ENCODE results near the gene CPXM2. TPM values are rescaled to one million over a fixed set of nuclear protein-coding genes. Genes with fewer than 3 reads are reported as not detected.

CPXM2 gene
- total RNA-seq, 1 experiment from 2014 or later, result 0.12 TPM

- no peak overlapping the region for H2AFZ ChIP-seq (ENCODE audit: low read depth, low read length, poor library complexity, severe bottlenecking)
- TF ChIP-seq RAD21 (IDR thresholded peaks at IDR 0.05; ENCODE audit: low read depth) (no peak), EZH2phosphoT487 (IDR thresholded peaks at IDR 0.05; ENCODE audit: borderline replicate concordance) (no peak), JUND (IDR thresholded peaks at IDR 0.05) (no peak), EGR1 (IDR thresholded peaks at IDR 0.05; ENCODE audit: low read depth) (no peak), ZNF274 (IDR thresholded peaks at IDR 0.05; ENCODE audit: low read depth, low read length) (no peak), POLR2AphosphoS5 (IDR thresholded peaks at IDR 0.05; ENCODE audit: low read depth, low read length) (no peak), ELF1 (IDR thresholded peaks at IDR 0.05; ENCODE audit: borderline replicate concordance, low read depth) (no peak), YY1 (IDR thresholded peaks at IDR 0.05; ENCODE audit: extremely low read depth, insufficient replicate concordance, low read depth, low read length) (no peak), TCF7L2 (IDR thresholded peaks at IDR 0.05; ENCODE audit: borderline replicate concordance, extremely low read depth, insufficient read depth, insufficient read length) (no peak), SIN3A (IDR thresholded peaks at IDR 0.05; ENCODE audit: low read depth) (no peak)
- TF ChIP-seq, protein P1, sequence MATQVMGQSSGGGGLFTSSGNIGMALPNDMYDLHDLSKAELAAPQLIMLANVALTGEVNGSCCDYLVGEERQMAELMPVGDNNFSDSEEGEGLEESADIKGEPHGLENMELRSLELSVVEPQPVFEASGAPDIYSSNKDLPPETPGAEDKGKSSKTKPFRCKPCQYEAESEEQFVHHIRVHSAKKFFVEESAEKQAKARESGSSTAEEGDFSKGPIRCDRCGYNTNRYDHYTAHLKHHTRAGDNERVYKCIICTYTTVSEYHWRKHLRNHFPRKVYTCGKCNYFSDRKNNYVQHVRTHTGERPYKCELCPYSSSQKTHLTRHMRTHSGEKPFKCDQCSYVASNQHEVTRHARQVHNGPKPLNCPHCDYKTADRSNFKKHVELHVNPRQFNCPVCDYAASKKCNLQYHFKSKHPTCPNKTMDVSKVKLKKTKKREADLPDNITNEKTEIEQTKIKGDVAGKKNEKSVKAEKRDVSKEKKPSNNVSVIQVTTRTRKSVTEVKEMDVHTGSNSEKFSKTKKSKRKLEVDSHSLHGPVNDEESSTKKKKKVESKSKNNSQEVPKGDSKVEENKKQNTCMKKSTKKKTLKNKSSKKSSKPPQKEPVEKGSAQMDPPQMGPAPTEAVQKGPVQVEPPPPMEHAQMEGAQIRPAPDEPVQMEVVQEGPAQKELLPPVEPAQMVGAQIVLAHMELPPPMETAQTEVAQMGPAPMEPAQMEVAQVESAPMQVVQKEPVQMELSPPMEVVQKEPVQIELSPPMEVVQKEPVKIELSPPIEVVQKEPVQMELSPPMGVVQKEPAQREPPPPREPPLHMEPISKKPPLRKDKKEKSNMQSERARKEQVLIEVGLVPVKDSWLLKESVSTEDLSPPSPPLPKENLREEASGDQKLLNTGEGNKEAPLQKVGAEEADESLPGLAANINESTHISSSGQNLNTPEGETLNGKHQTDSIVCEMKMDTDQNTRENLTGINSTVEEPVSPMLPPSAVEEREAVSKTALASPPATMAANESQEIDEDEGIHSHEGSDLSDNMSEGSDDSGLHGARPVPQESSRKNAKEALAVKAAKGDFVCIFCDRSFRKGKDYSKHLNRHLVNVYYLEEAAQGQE (IDR thresholded peaks at IDR 0.05; ENCODE audit: low read depth), result no peak
- TF ChIP-seq, protein P2, sequence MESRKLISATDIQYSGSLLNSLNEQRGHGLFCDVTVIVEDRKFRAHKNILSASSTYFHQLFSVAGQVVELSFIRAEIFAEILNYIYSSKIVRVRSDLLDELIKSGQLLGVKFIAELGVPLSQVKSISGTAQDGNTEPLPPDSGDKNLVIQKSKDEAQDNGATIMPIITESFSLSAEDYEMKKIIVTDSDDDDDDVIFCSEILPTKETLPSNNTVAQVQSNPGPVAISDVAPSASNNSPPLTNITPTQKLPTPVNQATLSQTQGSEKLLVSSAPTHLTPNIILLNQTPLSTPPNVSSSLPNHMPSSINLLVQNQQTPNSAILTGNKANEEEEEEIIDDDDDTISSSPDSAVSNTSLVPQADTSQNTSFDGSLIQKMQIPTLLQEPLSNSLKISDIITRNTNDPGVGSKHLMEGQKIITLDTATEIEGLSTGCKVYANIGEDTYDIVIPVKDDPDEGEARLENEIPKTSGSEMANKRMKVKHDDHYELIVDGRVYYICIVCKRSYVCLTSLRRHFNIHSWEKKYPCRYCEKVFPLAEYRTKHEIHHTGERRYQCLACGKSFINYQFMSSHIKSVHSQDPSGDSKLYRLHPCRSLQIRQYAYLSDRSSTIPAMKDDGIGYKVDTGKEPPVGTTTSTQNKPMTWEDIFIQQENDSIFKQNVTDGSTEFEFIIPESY (IDR thresholded peaks at IDR 0.05; ENCODE audit: extremely low read depth, insufficient replicate concordance, low read length), result no peak
- ChIA-PET RAD21 (ENCODE audit: low non-redundant PET in 1 of 2, low total read pairs in 2 of 2, uncharacterized antibody in 2 of 2, unreplicated experiment in 2 of 2) (no interaction called here), CTCF (no interaction called here), POLR2A (no interaction called here)
- H3K27me3 ChIP-seq (ENCODE audit: insufficient read depth, low read length), result peaks cover 83% of the 10 kb centered on the region
- H3K36me3 ChIP-seq (ENCODE audit: control insufficient read depth in 1 of 2, insufficient read depth in 2 of 2, low read length in 2 of 2), result no peaks in the 10 kb centered on the region
- DNase-seq (ENCODE audit: low read depth, low spot score) (no peak), ATAC-seq (no peak)
- H3K9me2 ChIP-seq (ENCODE audit: insufficient read depth), result no peaks in the 10 kb centered on the region
- H3K79me2 ChIP-seq (ENCODE audit: insufficient read depth, low read length), result no peaks in the 10 kb centered on the region
- no TSS peak for BruUV-seq (replicated peaks)
- no peak overlapping the region for H3K4me3 ChIP-seq (replicated peaks in 1 of 2; ENCODE audit: low read depth in 1 of 2, low read length in 2 of 2)
- intact Hi-C loops (cut with micrococcal nuclease), result no loop called here
- no peak overlapping the region for H3K9ac ChIP-seq (ENCODE audit: low read length)
- H4K20me1 ChIP-seq (ENCODE audit: insufficient read depth), result no peaks in the 10 kb centered on the region
- H3K4me1 ChIP-seq (ENCODE audit: control insufficient read depth in 1 of 2, insufficient read depth in 2 of 2, low read length in 2 of 2), result no peaks in the 10 kb centered on the region
- no peaks in the 10 kb centered on the region for H3K9me3 ChIP-seq (ENCODE audit: control insufficient read depth in 1 of 2, insufficient read depth in 1 of 2, low read depth in 1 of 2, low read length in 2 of 2)
- no peak overlapping the region for H3K4me2 ChIP-seq (ENCODE audit: low read length)
- no peak overlapping the region for H3K27ac ChIP-seq (ENCODE audit: low read depth, low read length)
Measured at GRCh38 chr10:123721441-123722049, 170.1 kb downstream of the CPXM2 start.

All from HCT116 (cell line).